Transverse colon (tissue), 4 donors: Measurements from ENCODE around the gene IL6R. TPM values are rescaled to one million over a fixed set of nuclear protein-coding genes. Genes with fewer than 3 reads are reported as not detected.
A peak's percentile ranks its signal among the peaks of the same experiment; 100 is the strongest.

ENCODE experiments used
- DNase-seq: peaks from one replicate; pipeline ENCODE4 v3.0.0-alpha.2; 2019
- H3K27ac ChIP-seq, 4 donors: fragments of 200-600 bp; sonication (generic); 2 replicates each; pipeline ENCODE4 v1.5.1; 2016 to 2018; ENCODE audit warnings: inconsistent platforms in 4 of 4
- H3K27me3 ChIP-seq: fragments of 200-600 bp; sonication (generic); 2 replicates; pipeline ENCODE4 v1.5.1; 2017; ENCODE audit warnings: inconsistent platforms
- H3K36me3 ChIP-seq, 4 donors: fragments of 200-600 bp; sonication (generic); 2 replicates each; pipeline ENCODE4 v1.5.1; 2017 to 2019; ENCODE audit warnings: inconsistent platforms in 4 of 4
- H3K4me1 ChIP-seq, 4 donors: fragments of 200-600 bp; sonication (generic); 2 replicates each; pipeline ENCODE4 v1.5.1; 2017 to 2020; ENCODE audit warnings: inconsistent platforms in 4 of 4
- H3K4me3 ChIP-seq, 4 donors: fragments of 200-600 bp; sonication (generic); 1 replicate in 1 of 4; 2 replicates in 3 of 4; pipeline versions ENCODE4 v1.5.1 to v1.6.1; 2017 to 2019; ENCODE audit warnings: inconsistent platforms in 4 of 4
- H3K9me3 ChIP-seq, 2 donors: fragments of 200-600 bp; sonication (generic); 2 replicates each; pipeline ENCODE4 v1.5.1; 2017 to 2019; ENCODE audit warnings: inconsistent platforms in 2 of 2
- EP300 ChIP-seq: sonication (generic); formaldehyde crosslinking; IDR thresholded peaks from one replicate; pipeline ENCODE4 v1.6.1; 2017; ENCODE audit warnings: antibody characterized with exemption, low read depth
- POLR2A ChIP-seq: fragments of 450-650 bp; IDR thresholded peaks from one replicate; pipeline ENCODE4 v1.6.1; 2016; ENCODE audit warnings: antibody characterized with exemption, mild to moderate bottlenecking, moderate library complexity
- POLR2AphosphoS5 ChIP-seq, 3 donors: sonication (generic); formaldehyde crosslinking; IDR thresholded peaks; one replicate each; pipeline ENCODE4 v1.6.1; 2016; ENCODE audit warnings: antibody characterized with exemption in 3 of 3
- WGBS, 2 donors: methylation state at CpG; one replicate each; pipeline ENCODE4 v1.1.5; 2018; ENCODE audit warnings: low coverage in 1 of 2; 5-methylcytosine and 5-hydroxymethylcytosine counted together
- in situ Hi-C, 4 donors: fragments of 200-750 bp; cut with MboI; loops; one replicate each; pipeline versions ENCODE4 v1.15.0 to v1.15.1; 2017; ENCODE audit warnings: low sequenced_read_pairs in 3 of 4, low pct_ligation_motif_present in 1 of 4, low pct_unique_long_range_greater_than_20kb in 1 of 4
- intact Hi-C: fragments of 100-400 bp; cut with DNase I; formaldehyde crosslinking; loops from one replicate; pipeline ENCODE4 v1.15.1; 2023; ENCODE audit warnings: low total_unique reads
- total RNA-seq, 4 donors: library from RNA; depleted of rRNA; stranded (reverse); fragments of >200 nt; gene quantifications; one replicate each; pipeline ENCODE4 v1.1.0, GENCODE V29; 2016
- TF ChIP-seq, protein P1 (sequence below), 5 experiments: fragments of 200-600 bp in 3 of 5; fragments of 450-650 bp in 2 of 5; sonication (generic) in 3 of 5; IDR thresholded peaks; 1 replicate in 2 of 5; 2 replicates in 3 of 5; pipeline ENCODE4 v1.5.1; 2016 to 2017; ENCODE audit warnings: antibody characterized with exemption in 5 of 5, inconsistent platforms in 3 of 5, mild to moderate bottlenecking in 2 of 5, moderate library complexity in 1 of 5

Gene IL6R
- total RNA-seq, 4 donors from 2014 or later, result 10.7 to 107 (median 77.3) TPM

DNA sequence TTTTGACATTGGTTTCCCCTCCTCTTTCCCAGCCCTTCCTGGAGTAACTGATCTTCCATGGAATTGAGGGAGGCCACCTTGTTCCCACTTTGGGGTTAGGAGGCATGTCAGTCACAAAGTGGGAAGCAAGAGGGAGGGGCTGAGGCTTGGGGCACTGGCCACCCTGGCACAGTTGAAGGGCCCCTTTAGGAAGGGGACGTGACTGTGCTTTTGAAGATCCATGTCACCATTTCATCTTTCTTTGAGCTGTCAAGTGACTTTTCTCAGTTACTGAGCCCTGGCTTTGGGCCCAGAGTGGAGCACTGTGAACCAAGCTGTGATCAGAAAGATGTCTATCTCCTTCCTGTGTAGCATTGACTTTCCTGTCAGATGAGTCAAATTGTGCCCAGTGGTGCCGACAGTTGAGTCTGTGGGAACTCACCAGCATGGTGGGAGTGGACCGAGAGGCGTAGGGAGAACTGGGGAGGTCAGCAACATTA, 58.4 kb downstream of the IL6R start:
- intact Hi-C loops (no loop called here), in situ Hi-C loops (no loop called here)
- Histone ChIP-seq H3K4me3 (no peak overlapping the region), H3K9me3 (no peaks in the 10 kb centered on the region), H3K27me3 (no peaks in the 10 kb centered on the region), H3K27ac (peak overlapping the region; percentile 60 to 68 (median 62)), H3K4me1 (peaks cover 0 to 48% (median 21%) of the 10 kb centered on the region in 4 donors), H3K36me3 (peaks cover 0 to 8% (median 2%) of the 10 kb centered on the region in 4 donors)
- TF ChIP-seq POLR2AphosphoS5 (IDR thresholded peaks at IDR 0.05), result no peak
- DNase-seq, result peak; percentile 30
- WGBS, 2 donors, result 54 to 64% methylated on average over 3 to 4 of the region's 4 CpGs

DNA sequence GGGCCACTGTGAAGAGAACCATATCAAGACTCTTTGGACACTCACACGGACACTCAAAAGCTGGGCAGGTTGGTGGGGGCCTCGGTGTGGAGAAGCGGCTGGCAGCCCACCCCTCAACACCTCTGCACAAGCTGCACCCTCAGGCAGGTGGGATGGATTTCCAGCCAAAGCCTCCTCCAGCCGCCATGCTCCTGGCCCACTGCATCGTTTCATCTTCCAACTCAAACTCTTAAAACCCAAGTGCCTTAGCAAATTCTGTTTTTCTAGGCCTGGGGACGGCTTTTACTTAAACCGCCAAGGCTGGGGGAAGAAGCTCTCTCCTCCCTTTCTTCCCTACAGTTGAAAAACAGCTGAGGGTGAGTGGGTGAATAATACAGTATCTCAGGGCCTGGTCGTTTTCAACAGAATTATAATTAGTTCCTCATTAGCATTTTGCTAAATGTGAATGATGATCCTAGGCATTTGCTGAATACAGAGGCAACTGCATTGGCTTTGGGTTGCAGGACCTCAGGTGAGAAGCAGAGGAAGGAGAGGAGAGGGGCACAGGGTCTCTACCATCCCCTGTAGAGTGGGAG, 60.6 kb downstream of the IL6R start:
- H3K27ac ChIP-seq, result peak overlapping the region; percentile 55 to 68 (median 60)
- H3K4me3 ChIP-seq, result no peak overlapping the region
- intact Hi-C loops (no loop called here), in situ Hi-C loops (no loop called here)
- H3K27me3 ChIP-seq, result no peaks in the 10 kb centered on the region
- peaks cover 0 to 66% (median 25%) of the 10 kb centered on the region in 4 donors for H3K4me1 ChIP-seq
- H3K9me3 ChIP-seq, result no peaks in the 10 kb centered on the region
- 76 to 88% methylated on average over 5 to 8 of the region's 8 CpGs for WGBS, 2 donors
- no peak for DNase-seq
- no peaks in the 10 kb centered on the region for H3K36me3 ChIP-seq
- TF ChIP-seq, protein P1, sequence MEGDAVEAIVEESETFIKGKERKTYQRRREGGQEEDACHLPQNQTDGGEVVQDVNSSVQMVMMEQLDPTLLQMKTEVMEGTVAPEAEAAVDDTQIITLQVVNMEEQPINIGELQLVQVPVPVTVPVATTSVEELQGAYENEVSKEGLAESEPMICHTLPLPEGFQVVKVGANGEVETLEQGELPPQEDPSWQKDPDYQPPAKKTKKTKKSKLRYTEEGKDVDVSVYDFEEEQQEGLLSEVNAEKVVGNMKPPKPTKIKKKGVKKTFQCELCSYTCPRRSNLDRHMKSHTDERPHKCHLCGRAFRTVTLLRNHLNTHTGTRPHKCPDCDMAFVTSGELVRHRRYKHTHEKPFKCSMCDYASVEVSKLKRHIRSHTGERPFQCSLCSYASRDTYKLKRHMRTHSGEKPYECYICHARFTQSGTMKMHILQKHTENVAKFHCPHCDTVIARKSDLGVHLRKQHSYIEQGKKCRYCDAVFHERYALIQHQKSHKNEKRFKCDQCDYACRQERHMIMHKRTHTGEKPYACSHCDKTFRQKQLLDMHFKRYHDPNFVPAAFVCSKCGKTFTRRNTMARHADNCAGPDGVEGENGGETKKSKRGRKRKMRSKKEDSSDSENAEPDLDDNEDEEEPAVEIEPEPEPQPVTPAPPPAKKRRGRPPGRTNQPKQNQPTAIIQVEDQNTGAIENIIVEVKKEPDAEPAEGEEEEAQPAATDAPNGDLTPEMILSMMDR (IDR thresholded peaks at IDR 0.05), result no peak
- TF ChIP-seq POLR2AphosphoS5 (IDR thresholded peaks at IDR 0.05) (no peak), EP300 (no peak), POLR2A (no peak)

DNA sequence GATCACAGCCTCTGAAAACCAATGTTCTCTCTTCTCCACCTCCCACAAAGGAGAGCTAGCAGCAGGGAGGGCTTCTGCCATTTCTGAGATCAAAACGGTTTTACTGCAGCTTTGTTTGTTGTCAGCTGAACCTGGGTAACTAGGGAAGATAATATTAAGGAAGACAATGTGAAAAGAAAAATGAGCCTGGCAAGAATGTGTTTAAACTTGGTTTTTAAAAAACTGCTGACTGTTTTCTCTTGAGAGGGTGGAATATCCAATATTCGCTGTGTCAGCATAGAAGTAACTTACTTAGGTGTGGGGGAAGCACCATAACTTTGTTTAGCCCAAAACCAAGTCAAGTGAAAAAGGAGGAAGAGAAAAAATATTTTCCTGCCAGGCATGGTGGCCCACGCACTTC, 61.1 kb downstream of the IL6R start:
- peak overlapping the region in 1 of 4 donors; percentile 30 for H3K27ac ChIP-seq
- intact Hi-C loops, result no loop called here

DNA sequence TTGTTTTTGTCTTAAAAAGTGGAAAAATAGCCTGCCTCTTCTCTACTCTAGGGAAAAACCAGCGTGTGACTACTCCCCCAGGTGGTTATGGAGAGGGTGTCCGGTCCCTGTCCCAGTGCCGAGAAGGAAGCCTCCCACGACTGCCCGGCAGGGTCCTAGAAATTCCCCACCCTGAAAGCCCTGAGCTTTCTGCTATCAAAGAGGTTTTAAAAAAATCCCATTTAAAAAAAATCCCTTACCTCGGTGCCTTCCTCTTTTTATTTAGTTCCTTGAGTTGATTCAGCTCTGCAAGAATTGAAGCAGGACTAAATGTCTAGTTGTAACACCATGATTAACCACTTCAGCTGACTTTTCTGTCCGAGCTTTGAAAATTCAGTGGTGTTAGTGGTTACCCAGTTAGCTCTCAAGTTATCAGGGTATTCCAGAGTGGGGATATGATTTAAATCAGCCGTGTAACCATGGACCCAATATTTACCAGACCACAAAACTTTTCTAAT, 61.8 kb downstream of the IL6R start:
- Histone ChIP-seq H3K27me3 (no peaks in the 10 kb centered on the region), H3K27ac (peak overlapping the region in 3 of 4 donors; percentile 11 to 30 (median 22)), H3K9me3 (no peaks in the 10 kb centered on the region), H3K4me3 (no peak overlapping the region), H3K4me1 (peaks cover 0 to 78% (median 25%) of the 10 kb centered on the region in 4 donors), H3K36me3 (no peaks in the 10 kb centered on the region)
- TF ChIP-seq, protein P1 (IDR thresholded peaks at IDR 0.05), result peak in 3 of 5 experiments; percentile 4 to 20 (median 7)
- TF ChIP-seq POLR2AphosphoS5 (IDR thresholded peaks at IDR 0.05), result no peak
- no peak for TF ChIP-seq POLR2A
- no peak for TF ChIP-seq EP300
- 58 to 59% methylated on average over 8 of the region's 8 CpGs for WGBS, 2 donors
- in situ Hi-C loops, result no loop called here
- intact Hi-C loops, result no loop called here
- DNase-seq, result no peak

More for the DNA sequence above, 61.1 kb downstream of the IL6R start:
- TF ChIP-seq EP300 (no peak), POLR2A (no peak), POLR2AphosphoS5 (IDR thresholded peaks at IDR 0.05) (no peak)
- TF ChIP-seq, protein P1 (IDR thresholded peaks at IDR 0.05), result no peak
- H3K4me3 ChIP-seq, result no peak overlapping the region
- in situ Hi-C loops, result no loop called here
- H3K4me1 ChIP-seq, result peaks cover 0 to 71% (median 25%) of the 10 kb centered on the region in 4 donors
- no peak for DNase-seq
- WGBS, 2 donors, result 64 to 75% methylated on average over 3 of the region's 3 CpGs
- no peaks in the 10 kb centered on the region for H3K36me3 ChIP-seq
- no peaks in the 10 kb centered on the region for H3K27me3 ChIP-seq
- no peaks in the 10 kb centered on the region for H3K9me3 ChIP-seq
